C1 segment of cervical spinal cord (tissue), 14 donors: Measurements from ENCODE around the gene PKNOX2.

Experiments used
- DNase-seq, 14 donors: peaks; one replicate each; lab custom pipeline; 2025; lab: John Stamatoyannopoulos, UW

The PKNOX2 gene

DNA sequence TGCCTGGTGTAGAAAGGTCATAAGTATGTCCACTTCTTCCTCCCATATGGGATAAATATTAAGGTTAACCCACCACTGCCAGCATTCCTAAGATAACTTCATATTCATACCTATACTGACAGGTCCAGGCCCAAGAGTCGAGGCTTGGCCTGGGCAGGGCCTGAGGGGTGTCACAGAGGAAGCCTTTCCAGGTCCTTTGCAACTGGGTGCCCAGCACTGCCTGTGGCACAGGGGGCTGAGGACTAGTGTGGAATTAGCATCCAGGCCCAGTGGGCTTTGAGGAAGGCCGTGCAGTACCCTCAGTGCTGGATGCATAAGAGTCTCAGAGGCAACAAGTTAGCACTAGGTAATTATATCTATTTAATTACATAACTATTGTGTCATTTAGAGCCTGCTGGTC, 65.4 kb downstream of the PKNOX2 start:
- no peak for DNase-seq

DNA sequence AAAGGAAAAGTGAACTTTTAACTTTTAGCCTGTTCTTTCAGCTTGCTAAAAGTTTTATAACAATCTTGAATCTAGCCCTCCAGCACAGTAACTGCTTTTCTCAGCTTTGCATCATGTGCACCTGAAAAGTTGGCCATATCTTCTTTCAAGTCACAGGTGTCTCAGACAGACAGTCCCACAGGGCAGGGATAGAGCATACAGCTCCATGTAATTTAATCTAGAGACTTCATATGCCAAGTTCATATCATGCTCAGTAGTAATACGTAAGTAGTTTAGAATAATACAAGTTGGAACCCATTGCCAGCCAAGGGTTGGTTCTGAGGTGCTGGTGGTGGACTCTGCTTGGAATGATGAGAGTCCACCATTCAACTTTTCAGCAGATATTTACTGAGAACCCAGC, 68.6 kb downstream of the PKNOX2 start:
- DNase-seq = no peak

DNA sequence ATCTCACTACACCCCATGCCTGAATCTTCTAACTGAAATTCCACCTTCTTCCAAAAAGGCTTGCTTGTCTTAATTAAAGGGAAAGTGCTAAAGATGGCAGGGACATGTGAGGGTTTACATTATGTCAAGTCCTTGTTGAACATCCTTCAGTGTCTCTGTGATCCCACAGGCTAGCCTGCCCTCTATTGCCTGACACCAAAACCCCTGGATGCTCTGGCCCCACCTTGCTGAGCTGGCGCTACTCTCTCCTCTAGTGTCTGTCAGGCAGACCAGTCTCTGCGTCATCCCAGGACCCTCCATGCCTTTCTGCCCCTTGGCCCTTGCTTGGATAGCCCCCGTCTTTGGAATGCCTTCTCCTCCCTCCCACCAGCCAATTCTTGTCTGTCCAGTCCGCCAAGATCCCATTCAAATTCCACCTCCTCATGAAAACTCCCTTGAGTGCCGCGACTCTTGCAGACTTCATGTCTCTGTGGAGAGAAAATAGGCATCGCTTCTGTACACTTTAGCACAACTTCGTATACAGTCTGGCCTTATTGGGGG, 69.3 kb downstream of the PKNOX2 start:
- DNase-seq = no peak

DNA sequence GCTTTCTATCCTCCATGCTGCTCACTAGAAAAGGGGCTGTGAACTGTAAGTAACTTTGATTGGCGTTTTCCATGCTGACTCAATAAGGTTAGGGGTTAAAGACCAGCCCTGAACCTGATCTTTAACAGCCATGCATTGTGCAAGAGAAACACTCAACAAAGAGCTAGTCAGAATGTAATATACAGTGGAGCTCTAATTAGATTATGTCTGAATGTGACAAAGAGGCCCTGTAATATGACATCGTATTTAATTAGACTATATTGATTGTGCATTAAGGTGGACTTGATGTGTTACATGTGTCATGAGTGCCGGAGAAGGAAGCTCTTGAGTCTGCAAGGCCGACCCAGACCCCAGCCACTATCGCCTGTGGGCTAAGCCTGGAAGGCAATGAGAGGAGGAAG, 70.5 kb downstream of the PKNOX2 start:
- no peak for DNase-seq

DNA sequence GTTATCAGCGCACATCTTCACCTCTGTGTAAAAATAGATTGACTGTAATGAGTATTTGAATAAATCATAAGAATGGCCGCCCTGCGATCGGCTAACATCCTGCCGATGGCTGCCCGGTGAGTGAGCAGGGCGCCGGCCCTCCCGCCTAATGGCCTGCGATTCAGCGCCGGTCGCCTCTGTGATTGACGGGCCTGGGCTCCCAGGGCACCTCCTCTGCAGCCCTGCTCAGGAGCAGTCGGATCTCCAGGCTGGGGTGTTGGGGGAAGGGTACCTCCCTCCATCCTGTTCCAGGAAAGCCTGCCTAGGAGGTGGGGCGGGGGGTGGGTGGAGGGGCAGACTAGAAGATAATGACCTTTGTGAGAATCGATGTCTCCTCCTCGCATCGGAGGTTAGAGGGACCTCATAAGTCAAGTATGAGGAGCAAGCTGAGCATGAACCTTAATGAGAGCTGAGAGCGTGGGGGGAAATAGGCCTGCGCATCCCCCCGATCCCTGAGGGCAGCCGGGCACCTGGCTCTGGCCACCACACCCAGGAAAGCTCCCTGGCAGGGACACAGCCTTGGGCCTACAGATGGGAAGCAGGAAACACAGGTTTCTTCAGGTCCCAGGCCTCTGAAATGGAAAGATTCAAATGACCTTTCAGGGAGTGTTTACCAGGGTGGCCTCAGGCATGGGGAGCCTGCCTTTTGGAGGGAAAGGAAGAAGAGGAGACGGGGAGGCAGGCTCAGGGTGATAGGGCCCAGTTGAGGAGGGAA, 71.7 kb downstream of the PKNOX2 start:
- DNase-seq = no peak

DNA sequence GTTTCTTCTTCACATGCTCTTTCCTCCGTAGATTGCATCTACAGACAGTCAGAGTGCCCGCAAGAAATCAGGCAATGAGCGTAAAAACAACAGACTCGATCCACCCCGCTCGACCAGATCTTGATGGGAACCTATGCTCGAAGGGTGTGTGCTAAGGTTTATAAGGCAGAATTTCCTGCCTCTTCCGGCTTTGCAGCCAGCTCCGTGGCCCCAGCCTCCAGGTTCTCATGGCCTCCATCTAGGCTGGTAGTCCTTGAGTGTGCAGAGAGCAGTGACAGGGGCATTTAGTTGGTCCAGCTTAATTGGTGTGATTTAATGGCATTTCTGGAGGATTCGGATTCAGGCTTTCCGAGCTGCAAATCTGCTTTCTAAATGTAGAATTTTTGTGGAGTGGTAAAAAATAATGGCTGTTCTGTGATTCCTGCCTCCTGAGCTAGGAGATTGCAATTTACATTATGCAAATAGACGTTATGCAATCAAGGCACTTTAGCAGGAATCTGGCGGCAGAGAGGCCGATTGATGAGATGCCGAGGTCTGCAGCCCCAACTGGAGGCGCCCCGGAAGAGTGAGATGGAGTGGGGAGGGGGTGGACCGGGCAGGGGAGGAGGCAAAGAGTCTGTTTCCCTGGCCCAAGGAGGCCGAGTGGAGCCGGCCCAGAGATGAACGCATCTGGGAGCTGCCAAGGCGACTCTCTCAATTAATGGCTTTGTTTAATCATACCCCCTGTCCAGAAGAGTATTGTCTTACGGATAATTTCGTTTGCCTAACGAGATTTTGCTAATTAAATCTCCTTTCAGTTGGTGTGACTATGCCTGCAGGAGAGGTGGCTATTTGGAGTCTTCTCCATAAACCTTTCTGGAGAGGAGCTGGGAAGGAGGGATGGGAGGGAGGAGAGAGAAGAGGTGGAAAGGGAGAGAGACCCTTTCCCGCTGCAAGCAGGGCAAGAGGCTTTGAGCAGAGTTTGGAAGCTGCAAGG, 75.3 kb downstream of the PKNOX2 start:
- DNase-seq = no peak

DNA sequence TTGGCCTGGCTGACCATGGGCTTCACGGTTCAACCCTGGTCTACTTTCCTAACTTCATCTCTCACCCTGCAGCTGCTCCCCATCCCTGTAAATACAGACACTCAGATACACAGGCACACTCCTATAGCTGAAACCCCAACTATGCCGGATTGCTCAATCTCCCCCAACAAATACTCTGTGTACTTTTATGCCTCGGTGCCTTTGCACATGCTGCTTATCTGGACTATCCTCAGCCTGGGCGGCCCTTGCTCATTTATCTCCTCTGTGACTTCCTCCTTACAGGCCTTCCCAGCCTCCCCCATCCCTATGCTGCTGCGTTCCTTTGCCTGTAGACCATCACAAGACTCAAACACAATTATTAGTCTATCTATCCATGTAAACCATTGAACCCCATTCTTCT, 76.6 kb downstream of the PKNOX2 start:
- DNase-seq = no peak

DNA sequence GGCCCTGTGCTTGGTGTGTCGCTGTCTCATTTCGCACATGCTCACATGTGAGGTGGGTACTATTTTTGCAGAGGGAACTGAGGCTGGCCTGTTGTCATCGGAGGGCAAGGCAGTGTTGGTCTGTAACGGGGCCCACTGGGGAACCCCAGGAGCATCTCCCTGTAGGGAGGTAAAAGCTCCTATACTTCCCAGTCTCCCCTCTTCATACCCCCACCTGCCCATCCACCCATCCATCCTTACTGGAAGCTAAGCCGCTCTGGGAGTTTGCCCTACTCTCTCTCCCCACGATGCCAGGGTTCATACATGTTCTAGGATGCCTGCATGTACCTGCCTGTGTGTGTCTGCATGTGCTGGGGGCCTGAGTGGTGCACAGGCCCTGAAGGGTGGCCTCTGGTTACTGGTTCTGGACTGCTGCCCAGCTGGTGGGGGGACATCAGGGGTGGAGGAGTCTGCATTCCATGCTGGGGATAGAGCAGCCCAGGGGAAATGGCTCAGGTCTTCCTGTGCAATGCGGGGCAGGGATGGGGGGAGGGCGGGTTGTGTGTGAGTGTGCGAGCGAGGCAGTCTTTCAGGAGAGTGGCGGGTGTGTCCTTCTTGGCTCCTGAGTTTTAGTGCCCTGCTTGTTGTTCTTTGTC, 77.7 kb downstream of the PKNOX2 start:
- no peak for DNase-seq

DNA sequence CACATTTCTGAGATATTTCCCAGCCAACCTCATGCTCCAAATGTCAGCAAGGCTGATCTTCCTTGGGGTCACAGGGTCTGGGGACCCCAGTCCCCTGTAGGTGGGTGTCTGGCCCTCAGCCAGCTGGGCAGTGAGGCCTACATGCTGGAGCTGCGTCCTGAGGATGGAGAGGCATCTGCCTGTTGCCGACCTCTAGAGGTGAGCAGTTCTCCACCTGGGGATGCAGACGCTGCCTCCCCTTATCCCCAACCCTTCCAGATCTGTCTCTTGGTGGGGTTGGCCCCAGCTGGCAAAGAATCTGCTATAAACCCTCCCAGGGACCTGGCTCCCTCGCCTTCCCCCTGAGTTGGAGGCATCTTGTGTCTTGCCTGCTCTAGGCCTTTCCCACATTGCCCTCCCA, 79.6 kb downstream of the PKNOX2 start:
- DNase-seq = no peak

DNA sequence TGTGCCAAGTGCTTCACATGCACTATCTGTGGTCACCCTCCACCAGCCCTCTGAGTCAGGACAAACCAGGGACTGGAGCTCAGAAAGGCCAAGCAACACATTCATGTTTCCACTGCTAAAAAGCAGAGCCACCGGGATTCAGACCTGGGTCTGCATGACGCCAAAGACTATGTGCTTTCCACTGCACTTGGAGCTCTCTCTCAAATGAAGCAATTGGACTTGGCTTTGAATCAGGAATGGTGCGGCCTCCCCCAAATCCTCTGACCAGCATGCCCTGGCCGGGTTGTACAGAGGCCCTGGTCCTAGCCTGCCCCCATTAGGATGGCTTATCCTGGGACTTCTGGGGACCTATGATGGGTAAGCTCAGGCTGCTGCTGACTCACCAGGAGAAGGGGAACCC, 80.7 kb downstream of the PKNOX2 start:
- DNase-seq = no peak

DNA sequence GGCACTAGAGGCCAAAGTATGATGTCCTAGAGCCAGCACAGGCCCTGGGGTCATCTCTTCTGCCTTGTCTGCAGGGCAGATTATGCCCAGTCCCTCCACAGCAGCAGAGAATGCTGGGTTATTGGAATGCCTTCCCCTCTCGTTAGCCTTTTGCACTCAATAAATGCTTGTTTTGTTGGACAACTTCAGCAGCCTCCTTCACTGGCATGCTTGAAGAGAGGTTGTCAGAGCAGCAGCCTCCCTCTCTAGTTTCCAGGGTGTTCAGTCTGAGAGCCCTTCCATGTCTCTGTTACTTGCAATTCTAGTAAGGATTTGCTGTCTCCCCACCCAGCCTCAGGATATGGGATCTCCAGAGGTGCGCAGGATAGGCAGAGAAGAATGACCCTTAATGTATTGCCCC, 82.9 kb downstream of the PKNOX2 start:
- no peak for DNase-seq

DNA sequence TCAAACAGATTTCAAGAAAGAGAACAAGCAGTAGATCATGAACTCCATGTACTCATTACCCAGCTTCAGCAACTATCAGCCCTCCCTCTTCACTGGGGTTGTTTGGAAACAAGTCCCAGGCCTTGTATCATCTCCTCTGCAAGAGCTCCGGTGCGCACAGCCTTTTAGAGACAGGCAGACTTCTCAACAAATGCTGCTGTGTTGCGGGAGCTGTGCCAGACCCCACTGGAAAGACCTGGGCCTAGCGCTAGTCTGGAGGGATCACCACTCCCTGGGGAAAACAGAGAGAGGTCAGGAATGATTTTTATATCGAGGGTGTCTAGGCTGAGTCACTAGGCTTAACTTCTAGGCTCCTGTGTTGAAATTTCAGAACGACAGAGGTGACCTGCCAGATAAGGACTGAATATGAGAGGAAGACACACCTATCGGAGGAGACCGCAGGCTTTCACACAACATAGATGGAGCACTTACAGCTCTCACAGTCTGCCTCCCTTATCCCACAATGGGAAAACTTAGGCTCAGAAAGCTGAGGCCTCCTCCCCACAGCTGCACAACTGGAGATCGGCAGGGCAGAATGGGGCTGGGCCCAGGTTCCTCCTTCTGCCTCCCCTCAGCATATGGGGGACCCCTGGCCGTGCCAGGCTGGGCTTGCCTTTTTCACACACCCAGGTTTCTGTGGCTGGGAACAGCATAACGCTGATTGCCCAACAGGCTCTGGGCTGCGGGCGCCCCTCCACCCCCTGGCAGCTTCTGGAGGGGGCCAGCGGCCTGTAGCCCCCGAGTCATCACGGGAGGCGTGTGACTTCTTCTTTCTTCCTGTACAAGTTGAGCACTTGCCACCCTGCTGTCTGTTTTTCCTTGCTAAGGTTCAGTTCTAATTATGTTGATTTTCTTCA, 86.0 kb downstream of the PKNOX2 start:
- DNase-seq = no peak

DNA sequence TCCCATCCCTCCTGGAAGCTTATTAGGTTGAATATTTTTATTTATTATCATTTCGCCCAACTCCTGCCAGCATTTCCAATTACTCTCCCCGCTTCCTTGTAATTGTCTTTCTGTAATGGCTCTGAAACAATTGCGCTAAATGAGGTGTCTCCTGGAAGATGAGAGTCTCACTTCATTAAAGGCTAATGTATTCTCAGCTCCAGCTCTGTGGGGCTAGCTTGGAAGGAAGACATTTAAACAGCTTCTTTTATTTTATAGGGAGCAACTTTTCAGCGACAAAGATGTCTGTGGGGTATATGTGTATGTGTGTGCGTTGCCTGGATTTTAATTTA, 86.6 kb downstream of the PKNOX2 start:
- DNase-seq = no peak

DNA sequence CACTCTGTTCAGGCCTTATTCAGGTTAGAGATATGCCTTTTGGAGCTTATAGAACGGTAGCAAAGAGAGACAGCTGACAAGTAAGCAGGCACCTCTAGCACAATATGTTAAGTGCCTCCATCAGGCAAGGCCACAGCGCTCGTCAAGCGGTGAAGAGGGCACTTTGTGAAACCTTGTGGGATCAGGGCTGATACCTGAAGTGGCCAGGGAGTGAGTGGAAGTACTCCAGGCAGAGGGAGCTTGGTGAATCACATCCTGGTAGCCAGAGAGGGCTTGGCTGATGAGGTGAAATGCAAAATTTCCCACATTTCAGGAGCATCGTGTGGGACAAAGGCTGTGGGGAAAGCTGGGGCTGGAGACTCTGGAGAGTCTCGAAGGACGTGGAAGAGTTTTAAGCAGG, 87.4 kb downstream of the PKNOX2 start:
- DNase-seq = no peak

DNA sequence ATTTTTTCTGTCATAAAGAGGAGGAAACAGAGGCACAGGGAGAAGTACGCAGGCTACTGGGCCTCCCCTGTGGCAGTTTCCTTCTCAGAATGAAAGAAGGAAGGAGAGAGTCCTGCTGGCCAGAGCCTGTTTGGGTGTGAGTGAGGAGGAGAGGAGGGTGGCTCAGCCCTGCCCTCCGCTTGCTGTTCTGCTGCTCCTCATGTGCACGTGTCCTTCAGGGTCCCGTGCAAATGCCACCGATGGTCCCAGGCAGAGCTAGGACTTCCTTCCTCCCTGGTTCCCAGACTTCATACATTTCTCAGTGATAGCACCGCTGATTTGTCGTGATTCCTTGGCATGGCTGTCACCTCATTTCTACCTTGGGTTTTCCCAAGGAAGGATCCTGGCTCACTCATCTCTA, 88.7 kb downstream of the PKNOX2 start:
- DNase-seq = no peak

DNA sequence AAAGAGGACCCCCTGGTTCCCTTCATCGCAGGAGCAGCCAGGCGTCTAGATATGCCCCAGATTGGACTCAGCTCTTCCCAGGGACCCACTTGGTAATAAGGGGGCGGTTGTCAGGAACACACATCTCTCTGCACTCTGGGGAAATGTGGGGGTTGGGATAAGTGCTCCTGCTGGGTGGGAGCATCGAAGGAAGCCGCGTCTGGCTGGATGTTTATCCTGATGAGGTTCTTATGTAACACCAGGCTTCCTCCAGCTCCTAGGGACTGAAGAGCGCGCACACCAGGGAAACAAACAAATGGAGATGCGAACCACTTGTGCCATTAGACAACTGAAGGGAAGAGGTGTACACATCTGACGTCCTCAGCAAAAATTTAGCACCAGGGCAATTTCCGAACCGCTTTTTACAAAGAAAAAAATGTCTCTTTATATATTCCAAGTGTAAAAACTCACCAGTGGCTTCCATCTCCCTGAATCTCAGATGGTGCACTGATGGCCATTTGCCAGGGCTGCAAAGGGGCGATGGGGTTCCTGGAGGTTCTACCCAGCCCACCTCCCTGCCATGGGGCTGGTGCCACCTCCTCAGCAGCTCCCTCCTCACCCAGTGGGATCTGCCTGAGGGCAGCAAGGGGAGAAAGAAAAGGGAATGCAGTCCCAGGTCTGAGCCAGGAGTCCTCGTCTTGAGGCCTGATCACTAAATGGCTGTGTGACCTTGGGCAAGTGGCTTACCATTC, 89.4 kb downstream of the PKNOX2 start:
- no peak for DNase-seq

DNA sequence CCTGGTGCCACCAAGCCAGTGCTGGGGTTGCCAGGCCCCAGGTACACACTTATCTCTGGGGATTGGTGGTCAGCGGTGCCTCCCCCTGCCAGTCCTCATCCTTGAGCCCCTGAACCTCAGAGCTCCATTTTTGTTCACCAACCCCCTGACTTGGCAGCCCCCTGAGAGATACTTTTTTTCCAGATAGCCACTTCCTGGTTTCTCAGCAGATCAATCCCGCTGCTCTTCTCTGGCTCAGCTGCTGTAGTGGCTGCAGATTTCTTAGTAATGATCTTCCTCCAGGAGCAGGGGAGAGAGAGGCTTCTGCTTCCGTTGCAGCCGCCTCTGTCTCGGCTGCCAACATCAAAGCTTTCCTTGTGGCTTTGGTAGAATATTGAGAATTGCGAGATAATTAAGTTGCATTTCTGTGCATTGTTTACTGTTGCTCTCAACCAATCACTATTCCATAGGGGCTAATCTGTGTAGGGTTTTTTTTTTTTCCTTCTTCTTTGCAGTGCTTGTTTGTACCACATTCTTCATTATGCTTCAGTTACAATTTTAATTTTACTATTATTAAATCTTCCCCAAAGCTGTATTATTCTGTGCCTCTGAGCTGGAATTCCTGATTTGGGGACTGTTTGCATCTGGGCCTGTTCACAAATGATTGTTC, 92.1 kb downstream of the PKNOX2 start:
- no peak for DNase-seq

DNA sequence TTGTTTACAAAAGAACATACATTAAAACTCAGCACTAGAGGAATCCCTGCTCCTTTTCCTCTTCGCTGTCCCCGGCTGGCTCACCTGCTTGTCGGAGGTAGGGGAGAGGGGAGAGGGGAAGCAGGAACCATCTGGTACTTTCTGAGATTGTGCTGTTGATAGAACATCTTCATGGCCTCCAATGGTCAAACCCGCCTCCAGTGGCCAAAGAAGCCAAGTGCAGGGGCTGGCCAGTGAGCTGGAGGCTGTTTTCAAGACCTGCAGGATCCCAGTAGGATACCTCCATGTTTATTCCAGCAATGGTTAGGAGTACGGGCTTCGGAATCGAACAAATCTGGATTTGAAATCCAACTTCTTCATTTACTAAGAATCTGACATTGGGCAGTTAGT, 92.6 kb downstream of the PKNOX2 start:
- no peak for DNase-seq

DNA sequence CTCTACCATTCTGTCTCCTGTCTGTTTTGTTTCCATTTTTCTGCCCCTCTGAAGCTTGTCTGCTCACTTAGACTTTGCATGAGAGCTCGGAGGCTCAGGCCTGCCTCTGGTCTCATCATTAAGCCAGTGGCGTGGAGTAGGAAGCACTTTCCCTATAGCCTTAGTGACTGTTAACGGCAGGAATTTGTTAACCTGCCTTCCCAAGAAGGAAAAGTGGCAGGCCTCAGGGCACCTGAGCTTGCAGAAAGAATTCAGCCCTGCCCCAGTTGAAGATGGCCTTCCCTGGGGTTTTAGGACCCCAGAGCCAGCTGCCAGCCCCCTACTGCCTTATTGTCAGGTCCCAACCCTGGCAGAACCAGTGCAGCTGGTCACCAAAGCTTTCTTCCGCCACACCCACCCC, 93.2 kb downstream of the PKNOX2 start:
- DNase-seq = no peak
